Measurements from ENCODE around the gene KLHL33.

GRCh38 chr14:20482382-20482781, 46.4 kb upstream of the KLHL33 start:
- no peak for TF ChIP-seq CTCF (IDR thresholded peaks at IDR 0.05)
- no peak for TF ChIP-seq EP300 (IDR thresholded peaks at IDR 0.05)

Data from stomach (tissue), 4 donors.